H9 (cell line): ENCODE data around the gene ROPN1L. TPM values are rescaled to one million over a fixed set of nuclear protein-coding genes. Genes with fewer than 3 reads are reported as not detected.

Source experiments
- DNase-seq: peaks from one replicate; pipeline ENCODE4 v3.0.0-alpha.2; 2017
- H2AFZ ChIP-seq: one replicate; pipeline ENCODE4 v1.6.1; 2013; ENCODE audit warnings: mild to moderate bottlenecking, low read length, control low read depth, moderate library complexity
- H2AK5ac ChIP-seq: 2 replicates; pipeline ENCODE4 v1.6.1; 2013; ENCODE audit warnings: low read length, control low read depth, mixed read lengths; ENCODE audit not compliant: insufficient read length
- H2BK120ac ChIP-seq: one replicate; pipeline ENCODE4 v1.6.1; 2013; ENCODE audit warnings: low read depth, mild to moderate bottlenecking, low read length, control low read depth, inconsistent platforms; ENCODE audit not compliant: poor library complexity, severe bottlenecking
- H2BK12ac ChIP-seq: 2 replicates; pipeline ENCODE4 v1.6.1; 2013; ENCODE audit warnings: low read length, control low read depth, mixed read lengths, low read depth; ENCODE audit not compliant: insufficient read length
- H2BK15ac ChIP-seq: 2 replicates; pipeline ENCODE4 v1.6.1; 2013; ENCODE audit warnings: low read depth, low read length, control low read depth
- H2BK20ac ChIP-seq: one replicate; pipeline ENCODE4 v1.6.1; 2013; ENCODE audit warnings: low read depth, mild to moderate bottlenecking, low read length, control low read depth, inconsistent platforms; ENCODE audit not compliant: poor library complexity, severe bottlenecking
- H2BK5ac ChIP-seq: 2 replicates; pipeline ENCODE4 v1.6.1; 2013; ENCODE audit warnings: low read length, control low read depth, mixed read lengths; ENCODE audit not compliant: insufficient read length
- H3K14ac ChIP-seq: 2 replicates; pipeline ENCODE4 v1.6.1; 2013; ENCODE audit warnings: low read length, control low read depth; ENCODE audit not compliant: insufficient read depth
- H3K18ac ChIP-seq: 2 replicates; pipeline ENCODE4 v1.6.1; 2013; ENCODE audit warnings: low read depth, mild to moderate bottlenecking, mixed read lengths, low read length, control low read depth; ENCODE audit not compliant: insufficient read length
- H3K23ac ChIP-seq: 2 replicates; pipeline ENCODE4 v1.6.1; 2013; ENCODE audit warnings: low read length, control low read depth, mixed read lengths, low read depth; ENCODE audit not compliant: insufficient read length
- H3K23me2 ChIP-seq: 2 replicates; pipeline ENCODE4 v1.6.1; 2013; ENCODE audit warnings: low read depth, mild to moderate bottlenecking, mixed read lengths, low read length, control low read depth; ENCODE audit not compliant: insufficient read length, poor library complexity, severe bottlenecking
- H3K27ac ChIP-seq: 2 replicates; pipeline ENCODE4 v1.5.1; 2013; ENCODE audit warnings: low read length, control low read depth, mixed read lengths, low read depth; ENCODE audit not compliant: insufficient read length
- H3K27me3 ChIP-seq: 2 replicates; pipeline ENCODE4 v1.6.1; 2013; ENCODE audit warnings: low read length, control low read depth, inconsistent platforms; ENCODE audit not compliant: insufficient read depth
- H3K4ac ChIP-seq: 2 replicates; pipeline ENCODE4 v1.6.1; 2013; ENCODE audit warnings: low read depth, mild to moderate bottlenecking, control low read depth, inconsistent platforms, low read length, moderate library complexity
- H3K4me1 ChIP-seq: 2 replicates; pipeline ENCODE4 v1.6.1; 2013; ENCODE audit warnings: low read length, control low read depth, inconsistent platforms; ENCODE audit not compliant: insufficient read depth
- H3K4me2 ChIP-seq: 2 replicates; pipeline ENCODE4 v1.6.1; 2013; ENCODE audit warnings: low read length, control low read depth, mixed read lengths; ENCODE audit not compliant: insufficient read length, insufficient read depth
- H3K56ac ChIP-seq: 2 replicates; pipeline ENCODE4 v1.6.1; 2013; ENCODE audit warnings: low read depth, mild to moderate bottlenecking, mixed read lengths, low read length, control low read depth; ENCODE audit not compliant: insufficient read length
- H3K79me1 ChIP-seq: 2 replicates; pipeline ENCODE4 v1.6.1; 2013; ENCODE audit warnings: low read depth, mild to moderate bottlenecking, moderate library complexity, low read length, control low read depth, inconsistent platforms; ENCODE audit not compliant: insufficient read depth, poor library complexity, severe bottlenecking
- H3K79me2 ChIP-seq: 2 replicates; pipeline ENCODE4 v1.6.1; 2013; ENCODE audit warnings: low read length, control low read depth, inconsistent platforms; ENCODE audit not compliant: insufficient read depth
- H3K9ac ChIP-seq: 2 replicates; pipeline ENCODE4 v1.6.1; 2013; ENCODE audit warnings: low read length, control low read depth, mixed read lengths; ENCODE audit not compliant: insufficient read length; ENCODE audit errors: extremely low read depth
- H3K9me3 ChIP-seq: one replicate; pipeline ENCODE4 v1.6.1; 2013; ENCODE audit warnings: low read depth, low read length, inconsistent platforms; ENCODE audit not compliant: control insufficient read depth
- H3T11ph ChIP-seq: one replicate; pipeline ENCODE4 v1.6.1; 2013; ENCODE audit warnings: mild to moderate bottlenecking, low read length, control low read depth, inconsistent platforms
- H4K20me1 ChIP-seq: one replicate; pipeline ENCODE4 v1.6.1; 2013; ENCODE audit not compliant: control insufficient read depth, insufficient read length, insufficient read depth
- H4K5ac ChIP-seq: 2 replicates; pipeline ENCODE4 v1.6.1; 2013; ENCODE audit warnings: low read depth, mild to moderate bottlenecking, mixed read lengths, low read length, control low read depth; ENCODE audit not compliant: insufficient read length
- H4K8ac ChIP-seq: replicated peaks from 2 replicates; pipeline ENCODE4 v1.6.1; 2013; ENCODE audit warnings: low read length, control low read depth, mixed read lengths, low read depth; ENCODE audit not compliant: insufficient read length
- H4K91ac ChIP-seq: 2 replicates; pipeline ENCODE4 v1.6.1; 2013; ENCODE audit warnings: low read depth, mild to moderate bottlenecking, moderate library complexity, mixed read lengths, low read length, control low read depth; ENCODE audit not compliant: insufficient read length
- H3K27ac Mint-ChIP-seq, 3 experiments: 2 replicates in 2 of 3; 3 replicates in 1 of 3; pipeline ENCODE4 v1.8.0; 2020 to 2021; ENCODE audit warnings: mixed read lengths in 3 of 3, mild to moderate bottlenecking in 1 of 3, moderate library complexity in 1 of 3
- H3K27me3 Mint-ChIP-seq: 2 replicates; pipeline ENCODE4 v1.8.0; 2021; ENCODE audit warnings: low read depth, mild to moderate bottlenecking, moderate library complexity, mixed read lengths
- H3K36me3 Mint-ChIP-seq, 3 experiments: 2 replicates in 2 of 3; 3 replicates in 1 of 3; pipeline ENCODE4 v1.8.0; 2020 to 2021; ENCODE audit warnings: low read depth in 3 of 3, mixed read lengths in 3 of 3; ENCODE audit not compliant: insufficient read depth in 1 of 3
- H3K4me1 Mint-ChIP-seq, 2 experiments: 2 replicates each; pipeline ENCODE4 v1.8.0; 2020; ENCODE audit warnings: mixed read lengths in 2 of 2
- H3K4me3 Mint-ChIP-seq, 2 experiments: 2 replicates in 1 of 2; 3 replicates in 1 of 2; pipeline ENCODE4 v1.8.0; 2020 to 2021; ENCODE audit warnings: mild to moderate bottlenecking in 2 of 2, mixed read lengths in 2 of 2, moderate library complexity in 1 of 2
- H3K9me3 Mint-ChIP-seq, 2 experiments: 2 replicates in 1 of 2; 3 replicates in 1 of 2; pipeline ENCODE4 v1.8.0; 2020; ENCODE audit warnings: mild to moderate bottlenecking in 2 of 2, mixed read lengths in 2 of 2, moderate library complexity in 1 of 2
- WGBS: extraction: QIAGEN DNeasy Blood & Tissue Kit; methylation state at CpG from one replicate; pipeline ENCODE4 v1.1.7; 2013; ENCODE audit warnings: missing lambda C conversion rate, low lambda C conversion rate, mixed read lengths; ENCODE audit not compliant: insufficient read length; ENCODE audit errors: extremely low coverage; 5-methylcytosine and 5-hydroxymethylcytosine counted together
- total RNA-seq: library from RNA; stranded (reverse); gene quantifications from 2 replicates; pipeline ENCODE4 v1.2.1, GENCODE V29; 2021
- TF ChIP-seq, protein P1 (sequence below): fragments of 200-600 bp; sonication (generic); conservative IDR thresholded peaks from 3 replicates; pipeline ENCODE4 v1.8.0; 2021; ENCODE audit warnings: antibody characterized with exemption, mild to moderate bottlenecking

ROPN1L gene
- total RNA-seq, 1 experiment from 2014 or later, result 0.37 TPM

DNA sequence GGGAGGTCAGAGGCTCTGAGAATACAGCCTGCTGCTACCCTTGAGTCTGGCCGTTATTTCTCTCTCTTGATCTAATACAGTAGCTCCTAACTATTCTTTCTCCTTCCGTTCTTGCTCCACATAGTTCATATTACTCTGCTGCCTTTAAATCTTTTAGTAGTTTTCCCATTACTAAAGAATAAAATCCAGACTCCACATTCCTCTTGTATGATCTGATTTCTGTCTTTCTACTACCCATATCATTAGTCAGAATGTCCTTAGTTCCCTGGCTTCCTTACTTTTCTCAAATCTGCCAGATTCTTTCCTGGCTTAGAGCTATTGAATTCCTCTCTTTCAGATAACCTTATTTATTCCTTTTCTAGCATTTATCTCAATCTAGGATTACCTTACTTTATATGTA is 48.2 kb upstream of the ROPN1L start:
- H4K20me1 ChIP-seq, result no peaks in the 10 kb centered on the region
- no peak overlapping the region for H3K56ac ChIP-seq
- H3K9me3 ChIP-seq, result no peaks in the 10 kb centered on the region
- H2AFZ ChIP-seq, result no peak overlapping the region
- no peak overlapping the region for H3K18ac ChIP-seq
- H3K23ac ChIP-seq, result no peak overlapping the region
- H3K4me2 ChIP-seq, result no peak overlapping the region
- no peak overlapping the region for H3K27ac ChIP-seq
- no peak overlapping the region for H2BK15ac ChIP-seq
- no peak overlapping the region for H3K14ac ChIP-seq
- H2BK12ac ChIP-seq, result no peak overlapping the region
- Mint-ChIP-seq H3K27ac (no peak overlapping the region), H3K4me1 (peaks cover 0 to 6% of the 10 kb centered on the region in 2 experiments; a peak in 1 of 4 replicates), H3K36me3 (peaks cover 30 to 74% (median 62%) of the 10 kb centered on the region in 3 experiments), H3K27me3 (no peaks in the 10 kb centered on the region), H3K9me3 (no peaks in the 10 kb centered on the region; a peak in 1 of 5 replicates), H3K4me3 (no peak overlapping the region)
- H4K5ac ChIP-seq, result no peak overlapping the region
- no peak overlapping the region for H3K9ac ChIP-seq
- H4K91ac ChIP-seq, result no peak overlapping the region
- H2BK20ac ChIP-seq, result no peak overlapping the region
- DNase-seq, result no peak
- no peaks in the 10 kb centered on the region for H3K79me2 ChIP-seq
- H2BK5ac ChIP-seq, result no peak overlapping the region
- H3K23me2 ChIP-seq, result peaks cover 2% of the 10 kb centered on the region
- H3K27me3 ChIP-seq, result no peaks in the 10 kb centered on the region
- H3K4me1 ChIP-seq, result no peaks in the 10 kb centered on the region
- H2BK120ac ChIP-seq, result no peak overlapping the region
- no peak overlapping the region for H2AK5ac ChIP-seq
- no peak overlapping the region for H4K8ac ChIP-seq
- TF ChIP-seq, protein P1, sequence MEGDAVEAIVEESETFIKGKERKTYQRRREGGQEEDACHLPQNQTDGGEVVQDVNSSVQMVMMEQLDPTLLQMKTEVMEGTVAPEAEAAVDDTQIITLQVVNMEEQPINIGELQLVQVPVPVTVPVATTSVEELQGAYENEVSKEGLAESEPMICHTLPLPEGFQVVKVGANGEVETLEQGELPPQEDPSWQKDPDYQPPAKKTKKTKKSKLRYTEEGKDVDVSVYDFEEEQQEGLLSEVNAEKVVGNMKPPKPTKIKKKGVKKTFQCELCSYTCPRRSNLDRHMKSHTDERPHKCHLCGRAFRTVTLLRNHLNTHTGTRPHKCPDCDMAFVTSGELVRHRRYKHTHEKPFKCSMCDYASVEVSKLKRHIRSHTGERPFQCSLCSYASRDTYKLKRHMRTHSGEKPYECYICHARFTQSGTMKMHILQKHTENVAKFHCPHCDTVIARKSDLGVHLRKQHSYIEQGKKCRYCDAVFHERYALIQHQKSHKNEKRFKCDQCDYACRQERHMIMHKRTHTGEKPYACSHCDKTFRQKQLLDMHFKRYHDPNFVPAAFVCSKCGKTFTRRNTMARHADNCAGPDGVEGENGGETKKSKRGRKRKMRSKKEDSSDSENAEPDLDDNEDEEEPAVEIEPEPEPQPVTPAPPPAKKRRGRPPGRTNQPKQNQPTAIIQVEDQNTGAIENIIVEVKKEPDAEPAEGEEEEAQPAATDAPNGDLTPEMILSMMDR, result no peak
- no peak overlapping the region for H3K4ac ChIP-seq
- no peaks in the 10 kb centered on the region for H3K79me1 ChIP-seq
- H3T11ph ChIP-seq, result no peak overlapping the region
- WGBS, result no CpG with 5 or more reads among the region's 2 CpGs
